HEK293 (cell line): Measurements from ENCODE around the gene AADAC.
"Not testable (repeated sequence)": the region's sequence is repeated elsewhere in the genome, so short reads cannot be mapped to it uniquely, and the experiment has no call there.

Experiments used
- CTCF ChIA-PET: fragments of 350-600 bp; formaldehyde crosslinking; extraction: SDS; loops from one replicate; lab custom pipeline; 2021; ENCODE audit warnings: antibody characterized with exemption; lab: Yijun Ruan, JAX
- POLR2A ChIA-PET: fragments of 300-600 bp; formaldehyde crosslinking; extraction: SDS; loops from one replicate; lab custom pipeline; 2020; ENCODE audit warnings: antibody characterized with exemption, inconsistent platforms; lab: Yijun Ruan, JAX
- H3K27ac ChIP-seq: fragments of 200-500 bp; sonication (Bioruptor generic); 2 replicates; pipeline ENCODE4 v1.5.1; 2014; ENCODE audit warnings: low read depth, low read length, control low read depth, inconsistent platforms; ENCODE audit errors: extremely low read depth
- H3K36me3 ChIP-seq, 2 experiments: fragments of 200-500 bp in 1 of 2; sonication (Bioruptor generic) in 1 of 2; 1 replicate in 1 of 2; 2 replicates in 1 of 2; pipeline ENCODE4 v1.5.1; 2014 to 2017; ENCODE audit warnings: inconsistent platforms in 2 of 2, low read length in 2 of 2; ENCODE audit not compliant: control insufficient read depth in 2 of 2, insufficient read depth in 1 of 2
- H3K4me1 ChIP-seq: fragments of 200-500 bp; sonication (Bioruptor generic); 2 replicates; pipeline ENCODE4 v1.5.1; 2014; ENCODE audit warnings: mild to moderate bottlenecking, low read length, inconsistent platforms; ENCODE audit not compliant: control insufficient read depth, insufficient read depth
- H3K4me3 ChIP-seq: 2 replicates; pipeline ENCODE4 v1.5.1; 2011; ENCODE audit warnings: low read depth, mild to moderate bottlenecking, control low read depth, low read length, moderate library complexity
- H3K9me3 ChIP-seq: fragments of 200-500 bp; sonication (Bioruptor generic); 2 replicates; pipeline ENCODE4 v1.5.1; 2014; ENCODE audit warnings: low read depth, low read length, inconsistent platforms; ENCODE audit not compliant: control insufficient read depth, insufficient read depth
- HOXC10 ChIP-seq: sonication (generic); formaldehyde crosslinking; IDR thresholded peaks from 2 replicates; pipeline ENCODE4 v1.8.1; 2023; ENCODE audit warnings: mild to moderate bottlenecking, missing genetic modification reagents
- KLF16 ChIP-seq: fragments of 450-650 bp; formaldehyde crosslinking; IDR thresholded peaks from 2 replicates; pipeline ENCODE4 v1.5.1; 2017; ENCODE audit warnings: missing biosample characterization, missing genetic modification characterization
- KLF17 ChIP-seq: fragments of 450-650 bp; formaldehyde crosslinking; IDR thresholded peaks from 2 replicates; pipeline ENCODE4 v1.5.1; 2016; ENCODE audit warnings: missing biosample characterization, missing genetic modification characterization
- OSR2 ChIP-seq: fragments of 450-650 bp; formaldehyde crosslinking; IDR thresholded peaks from 2 replicates; pipeline ENCODE4 v1.5.1; 2016; ENCODE audit warnings: missing biosample characterization, missing genetic modification characterization
- PRDM6 ChIP-seq: fragments of 450-650 bp; formaldehyde crosslinking; IDR thresholded peaks from 2 replicates; pipeline ENCODE4 v1.5.1; 2017; ENCODE audit warnings: missing biosample characterization, missing genetic modification characterization
- SCRT1 ChIP-seq: fragments of 450-650 bp; formaldehyde crosslinking; IDR thresholded peaks from 2 replicates; pipeline ENCODE4 v1.5.1; 2016; ENCODE audit warnings: missing biosample characterization, missing genetic modification characterization, borderline replicate concordance
- SCRT2 ChIP-seq: fragments of 450-650 bp; formaldehyde crosslinking; IDR thresholded peaks from 2 replicates; pipeline ENCODE4 v1.5.1; 2016; ENCODE audit warnings: missing biosample characterization, missing genetic modification characterization
- SETDB1 ChIP-seq: IDR thresholded peaks from one replicate; pipeline ENCODE4 v1.6.1; 2017; ENCODE audit warnings: mild to moderate bottlenecking, low read length, moderate library complexity, mixed read lengths; ENCODE audit not compliant: insufficient read length
- WT1 ChIP-seq: fragments of 450-650 bp; formaldehyde crosslinking; IDR thresholded peaks from 2 replicates; pipeline ENCODE4 v1.5.1; 2016; ENCODE audit warnings: missing biosample characterization, missing genetic modification characterization
- ZNF138 ChIP-seq: fragments of 450-650 bp; formaldehyde crosslinking; IDR thresholded peaks from 2 replicates; pipeline ENCODE4 v1.5.1; 2016; ENCODE audit warnings: missing biosample characterization, missing genetic modification characterization, borderline replicate concordance
- ZNF169 ChIP-seq: fragments of 450-650 bp; formaldehyde crosslinking; IDR thresholded peaks from 2 replicates; pipeline ENCODE4 v1.5.1; 2016; ENCODE audit warnings: missing biosample characterization, missing genetic modification characterization
- ZNF26 ChIP-seq: fragments of 450-650 bp; formaldehyde crosslinking; IDR thresholded peaks from 2 replicates; pipeline ENCODE4 v1.5.1; 2016; ENCODE audit warnings: missing biosample characterization, missing genetic modification characterization
- ZNF274 ChIP-seq, 2 experiments: fragments of 200-500 bp in 1 of 2; fragments of 450-650 bp in 1 of 2; sonication (Bioruptor generic) in 1 of 2; formaldehyde crosslinking in 1 of 2; IDR thresholded peaks; 2 replicates each; pipeline versions ENCODE4 v1.5.1 to v1.6.1; 2014 to 2016; ENCODE audit warnings: borderline replicate concordance in 1 of 2, inconsistent platforms in 1 of 2, low read length in 1 of 2, missing biosample characterization in 1 of 2, missing genetic modification characterization in 1 of 2
- ZNF302 ChIP-seq: fragments of 450-650 bp; formaldehyde crosslinking; IDR thresholded peaks from 2 replicates; pipeline ENCODE4 v1.5.1; 2016; ENCODE audit warnings: missing biosample characterization, missing genetic modification characterization, low read depth
- ZNF473 ChIP-seq: fragments of 450-650 bp; formaldehyde crosslinking; IDR thresholded peaks from 2 replicates; pipeline ENCODE4 v1.5.1; 2017; ENCODE audit warnings: missing biosample characterization, missing genetic modification characterization
- ZNF513 ChIP-seq: fragments of 450-650 bp; IDR thresholded peaks from 2 replicates; pipeline ENCODE4 v1.5.1; 2018; ENCODE audit warnings: missing biosample characterization, missing genetic modification characterization
- ZNF580 ChIP-seq: fragments of 450-650 bp; formaldehyde crosslinking; IDR thresholded peaks from 2 replicates; pipeline ENCODE4 v1.5.1; 2016; ENCODE audit warnings: missing biosample characterization, missing genetic modification characterization
- ZNF610 ChIP-seq: fragments of 450-650 bp; formaldehyde crosslinking; IDR thresholded peaks from 2 replicates; pipeline ENCODE4 v1.5.1; 2016; ENCODE audit warnings: missing biosample characterization, missing genetic modification characterization, borderline replicate concordance
- ZNF626 ChIP-seq: fragments of 450-650 bp; sonication (Bioruptor Pico); formaldehyde crosslinking; IDR thresholded peaks from 2 replicates; pipeline ENCODE4 v1.5.1; 2018; ENCODE audit warnings: missing biosample characterization, missing genetic modification characterization, inconsistent platforms
- ZNF658 ChIP-seq: fragments of 450-650 bp; formaldehyde crosslinking; IDR thresholded peaks from 2 replicates; pipeline ENCODE4; 2016; ENCODE audit warnings: missing biosample characterization, missing genetic modification characterization
- ZNF670 ChIP-seq: fragments of 450-650 bp; formaldehyde crosslinking; IDR thresholded peaks from 2 replicates; pipeline ENCODE4 v1.5.1; 2016; ENCODE audit warnings: missing biosample characterization, missing genetic modification characterization, low read depth
- ZNF776 ChIP-seq: fragments of 450-650 bp; formaldehyde crosslinking; IDR thresholded peaks from 2 replicates; pipeline ENCODE4 v1.5.0; 2017; ENCODE audit warnings: missing biosample characterization, missing genetic modification characterization, borderline replicate concordance
- ZXDB ChIP-seq: fragments of 450-650 bp; formaldehyde crosslinking; IDR thresholded peaks from 2 replicates; pipeline ENCODE4 v1.5.1; 2016; ENCODE audit warnings: missing biosample characterization, missing genetic modification characterization

Gene AADAC

GRCh38 chr3:151850065-151850464 is 36.1 kb downstream of the AADAC start:
- CTCF ChIA-PET, POLR2A ChIA-PET: not testable (repeated sequence)

GRCh38 chr3:151852074-151852811 is 38.3 kb downstream of the AADAC start:
- H3K27ac ChIP-seq = no peak overlapping the region
- H3K4me1 ChIP-seq = no peaks in the 10 kb centered on the region
- H3K36me3 ChIP-seq = no peaks in the 10 kb centered on the region
- TF ChIP-seq ZXDB (tag by site-specific recombination) (no peak), ZNF473 (tag by site-specific recombination) (no peak), WT1 (no peak)
- ChIA-PET CTCF (no interaction called here), POLR2A (no interaction called here)
- no peak overlapping the region for H3K4me3 ChIP-seq
- no peaks in the 10 kb centered on the region for H3K9me3 ChIP-seq

More at GRCh38 chr3:151850065-151850464, 36.1 kb downstream of the AADAC start:
- not testable (repeated sequence) for H3K4me3 ChIP-seq, H3K4me1 ChIP-seq, H3K9me3 ChIP-seq, H3K36me3 ChIP-seq, H3K27ac ChIP-seq
- peak; percentile 75 for TF ChIP-seq SETDB1

- ChIA-PET POLR2A (interaction anchor here (0.5 kb wide), 1 partner anchor 275 kb away, joined by 3 read pairs; no protein-coding TSS in a partner anchor), CTCF (no interaction called here)
- H3K36me3 ChIP-seq = no peaks in the 10 kb centered on the region
- H3K9me3 ChIP-seq = no peaks in the 10 kb centered on the region
- H3K27ac ChIP-seq = no peak overlapping the region
- H3K4me3 ChIP-seq = no peak overlapping the region
- TF ChIP-seq ZXDB (tag by site-specific recombination) (no peak), ZNF776 (tag by site-specific recombination) (no peak), ZNF658 (tag by site-specific recombination) (no peak), SCRT2 (tag by site-specific recombination) (no peak), ZNF610 (tag by site-specific recombination) (no peak), ZNF169 (tag by site-specific recombination) (no peak), KLF16 (no peak), OSR2 (no peak), ZNF138 (tag by site-specific recombination) (no peak), ZNF670 (tag by site-specific recombination) (no peak), ZNF26 (tag by site-specific recombination) (no peak), PRDM6 (tag by site-specific recombination) (no peak), KLF17 (no peak), SCRT1 (tag by site-specific recombination) (no peak), ZNF626 (tag by site-specific recombination) (no peak), ZNF274 (IDR thresholded peaks at IDR 0.05; ENCODE audit: low read length) (no peak), ZNF274 (tag by site-specific recombination; IDR thresholded peaks at IDR 0.05; ENCODE audit: borderline replicate concordance) (no peak), ZNF302 (no peak), ZNF580 (tag by site-specific recombination) (no peak), ZNF513 (tag by site-specific recombination) (no peak), HOXC10 (CRISPR knock-in tag) (no peak)
- H3K4me1 ChIP-seq = no peaks in the 10 kb centered on the region
Measured at GRCh38 chr3:151856118-151856517, 42.2 kb downstream of the AADAC start.
